GM19463 (cell line): Measurements from ENCODE around the gene FBXL7.

ENCODE experiments used
- ATAC-seq: cut with Tn5 transposase; IDR thresholded peaks from one replicate; pipeline ENCODE4 v1.9.1; 2021; ENCODE audit warnings: mild to moderate bottlenecking, moderate library complexity; ENCODE audit not compliant: unreplicated experiment

Gene FBXL7

GRCh38 chr5:15499528-15500324 is at the start of gene FBXL7:
TSS of gene FBXL7 (plus strand) at chr5:15500180.
- ATAC-seq, result peak; percentile 47

GRCh38 chr5:15450473-15450872 is 49.5 kb upstream of the FBXL7 start:
- ATAC-seq, result no peak

DNA sequence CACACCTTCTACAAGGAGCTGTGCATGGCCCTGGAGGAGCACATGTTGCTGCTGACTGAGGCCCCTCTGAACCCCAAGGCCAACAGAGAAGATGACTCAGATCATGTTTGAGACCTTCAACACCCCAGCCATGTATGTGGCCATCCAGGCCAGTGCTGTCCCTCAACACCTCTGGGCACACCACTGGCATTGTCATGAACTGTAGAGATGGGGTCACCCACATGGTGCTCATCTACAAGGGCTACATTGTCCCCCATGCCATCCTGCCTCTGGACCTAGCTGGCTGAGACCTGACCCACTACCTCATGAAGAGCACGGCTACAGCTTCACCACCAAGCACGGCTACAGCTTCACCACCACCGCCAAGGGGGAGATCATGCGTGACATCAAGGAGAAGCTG is 49.0 kb upstream of the FBXL7 start:
- ATAC-seq, result no peak

DNA sequence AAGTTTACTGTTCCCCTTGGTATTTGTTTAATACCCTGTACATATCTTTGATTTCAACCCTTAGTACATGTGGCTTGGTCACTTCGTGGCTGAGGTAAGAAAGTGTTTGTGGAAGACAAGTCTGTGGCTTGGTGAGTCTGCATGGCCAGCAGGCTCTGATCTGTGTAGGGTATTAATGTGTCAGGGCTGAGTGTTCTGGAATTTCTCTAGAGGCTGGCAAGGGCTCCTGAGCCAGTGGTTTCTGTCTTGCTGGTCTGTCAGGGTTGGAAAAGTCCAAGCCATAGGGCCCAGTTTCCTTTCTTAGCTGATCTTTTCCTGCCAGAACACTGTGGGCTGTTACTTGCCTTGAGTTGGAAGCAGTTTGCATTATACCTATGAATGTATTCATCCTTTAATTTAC is 48.0 kb upstream of the FBXL7 start:
- no peak for ATAC-seq

- ATAC-seq, result no peak
Measured at GRCh38 chr5:15452781-15453180, 47.2 kb upstream of the FBXL7 start.

- no peak for ATAC-seq
Measured at GRCh38 chr5:15459200-15459599, 40.8 kb upstream of the FBXL7 start.

GRCh38 chr5:15463231-15463980 is 36.6 kb upstream of the FBXL7 start:
- ATAC-seq, result no peak

DNA sequence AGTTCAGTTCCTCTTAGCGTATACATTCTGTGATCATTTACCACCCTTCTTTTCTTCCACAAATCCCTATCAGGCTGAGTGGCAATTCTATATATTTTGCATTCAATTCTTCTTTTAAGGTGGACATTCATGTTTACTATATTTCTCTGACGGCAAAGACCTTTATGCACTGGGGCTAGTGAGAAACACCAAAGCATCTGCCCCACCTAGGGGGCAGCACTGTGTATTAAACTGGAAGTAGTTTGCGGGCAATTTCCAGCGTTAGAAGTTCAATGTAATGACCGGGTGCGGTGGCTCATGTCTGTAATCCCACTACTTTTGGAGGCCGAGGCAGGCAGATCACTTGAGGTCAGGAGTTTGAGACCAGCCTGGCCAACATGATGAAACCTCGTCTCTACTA is 27.9 kb upstream of the FBXL7 start:
- no peak for ATAC-seq

DNA sequence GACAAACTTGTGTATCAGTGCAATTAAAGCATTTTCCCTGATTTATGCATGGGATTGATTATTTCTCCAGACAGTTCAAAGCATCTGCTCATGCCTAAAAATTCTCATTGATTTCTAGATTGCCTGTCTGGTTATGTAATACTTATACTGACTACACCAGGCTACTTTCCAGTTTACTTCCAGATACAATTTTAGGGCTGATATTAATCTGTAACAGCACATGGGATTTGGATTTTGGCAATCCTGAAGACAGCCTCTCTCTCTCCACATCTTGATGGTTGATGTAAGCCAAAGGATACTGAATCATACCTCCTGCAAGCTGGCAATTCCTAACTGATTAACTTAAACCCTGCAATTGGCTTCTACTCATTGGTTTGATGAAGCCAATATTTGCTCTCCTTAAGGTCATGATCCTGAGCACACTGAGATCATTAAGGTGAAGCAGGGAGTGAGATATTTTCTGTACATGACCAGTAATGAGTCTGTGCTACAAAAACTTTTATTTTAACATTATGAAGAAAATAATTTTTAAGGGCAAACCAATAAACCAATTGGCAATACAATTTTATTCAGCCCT is 25.7 kb upstream of the FBXL7 start:
- no peak for ATAC-seq

- ATAC-seq, result no peak
Measured at GRCh38 chr5:15475367-15475766, 24.6 kb upstream of the FBXL7 start.

GRCh38 chr5:15476977-15477376 is 23.0 kb upstream of the FBXL7 start:
- ATAC-seq, result no peak

GRCh38 chr5:15480436-15480835 is 19.5 kb upstream of the FBXL7 start:
- no peak for ATAC-seq

GRCh38 chr5:15483351-15484097 is 16.5 kb upstream of the FBXL7 start:
- ATAC-seq, result no peak

DNA sequence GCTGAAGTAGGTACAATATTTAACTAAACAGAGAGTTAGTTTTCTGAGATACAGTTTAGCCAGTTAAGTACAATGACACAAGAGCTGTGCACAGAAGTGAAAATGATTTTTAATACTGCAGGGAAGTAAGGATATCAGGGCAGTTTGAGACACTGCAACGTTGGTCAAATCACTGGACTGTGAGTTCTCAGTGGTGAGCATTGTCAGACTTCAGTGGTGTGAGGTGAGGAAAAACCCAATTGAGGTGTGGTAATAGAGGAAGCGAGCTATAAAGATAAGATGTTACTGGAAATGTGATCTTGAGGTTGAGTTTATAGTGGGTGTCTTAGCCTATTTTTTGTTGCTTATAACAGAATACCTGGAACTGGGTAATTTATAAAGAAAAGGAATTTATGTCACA is 12.8 kb upstream of the FBXL7 start:
- no peak for ATAC-seq

DNA sequence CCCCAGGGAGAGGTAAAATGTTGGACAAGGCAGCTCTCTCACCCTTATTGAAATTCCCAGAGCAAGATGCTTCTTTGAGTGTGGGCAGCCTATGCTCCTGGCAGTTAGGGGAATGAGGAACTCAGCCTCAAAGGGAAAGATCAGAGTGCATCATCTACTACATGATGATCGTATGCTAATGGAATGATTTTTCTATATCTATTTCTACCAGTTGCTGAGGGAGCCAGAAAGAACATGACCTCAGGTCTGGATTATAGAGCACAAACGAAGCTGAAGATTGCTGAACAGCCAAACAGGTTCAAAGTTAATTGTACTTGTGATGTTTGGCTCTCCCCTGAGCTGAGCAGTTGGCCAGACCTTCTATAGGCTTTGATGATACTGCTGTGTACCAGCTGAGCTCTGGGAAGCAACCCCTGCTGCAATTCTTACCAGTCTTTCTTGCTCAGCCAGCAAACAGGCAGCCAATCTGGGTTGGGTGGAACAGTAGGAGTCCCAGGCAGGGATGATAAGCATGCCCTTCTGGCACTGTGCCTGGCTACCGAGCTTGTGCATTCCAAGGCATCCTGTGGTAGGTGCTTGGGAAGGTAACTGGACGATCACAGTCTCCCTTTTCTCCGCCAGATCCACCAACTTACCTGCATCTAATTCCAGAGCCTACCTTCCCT is 10.3 kb upstream of the FBXL7 start:
- ATAC-seq, result no peak

DNA sequence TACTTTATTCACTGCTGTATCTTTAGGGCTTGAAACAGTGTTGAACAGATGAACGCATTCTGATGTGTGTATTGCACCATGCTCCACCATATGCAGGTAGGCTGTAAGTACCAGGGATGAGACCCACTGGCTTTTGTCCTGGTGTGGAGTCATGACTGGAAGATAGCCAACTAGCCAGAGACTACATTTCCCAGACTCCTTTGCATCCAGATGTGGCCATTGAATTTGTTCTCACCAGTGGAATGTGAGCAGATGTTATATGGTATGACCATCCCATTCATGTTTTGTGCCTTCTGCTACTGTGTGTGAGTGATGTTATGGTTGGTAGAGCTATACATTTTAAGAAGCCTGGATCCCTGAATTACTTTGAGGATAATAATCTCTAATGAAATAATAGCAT is 7.4 kb upstream of the FBXL7 start:
- ATAC-seq, result no peak

GRCh38 chr5:15493501-15493900 is 6.5 kb upstream of the FBXL7 start:
- no peak for ATAC-seq

GRCh38 chr5:15495026-15495425 is 5.0 kb upstream of the FBXL7 start:
- no peak for ATAC-seq

DNA sequence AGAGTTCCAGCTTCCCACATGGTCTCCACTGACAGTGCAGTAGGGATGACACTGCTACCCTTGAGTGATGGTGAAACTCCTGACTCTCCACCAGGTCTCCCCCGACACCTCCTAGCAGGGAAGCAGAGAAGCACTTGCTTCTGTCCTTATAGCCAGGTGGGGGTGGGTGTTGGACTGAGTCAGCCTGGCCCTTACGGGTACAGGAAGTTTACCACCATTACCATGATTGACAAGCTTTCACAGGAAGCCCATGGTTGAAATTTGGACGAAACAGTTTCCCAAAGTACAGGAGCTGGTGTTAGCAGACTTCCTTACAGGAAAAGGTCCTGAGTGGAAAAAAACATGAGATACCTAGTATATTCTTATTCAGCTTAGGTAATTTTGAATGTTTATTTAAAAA is 3.1 kb upstream of the FBXL7 start:
- no peak for ATAC-seq

GRCh38 chr5:15500325-15501001 is 483 bp downstream of the FBXL7 start:
- ATAC-seq, result peak; percentile 9
